ENCODE results near the gene KDM1A.

DNA sequence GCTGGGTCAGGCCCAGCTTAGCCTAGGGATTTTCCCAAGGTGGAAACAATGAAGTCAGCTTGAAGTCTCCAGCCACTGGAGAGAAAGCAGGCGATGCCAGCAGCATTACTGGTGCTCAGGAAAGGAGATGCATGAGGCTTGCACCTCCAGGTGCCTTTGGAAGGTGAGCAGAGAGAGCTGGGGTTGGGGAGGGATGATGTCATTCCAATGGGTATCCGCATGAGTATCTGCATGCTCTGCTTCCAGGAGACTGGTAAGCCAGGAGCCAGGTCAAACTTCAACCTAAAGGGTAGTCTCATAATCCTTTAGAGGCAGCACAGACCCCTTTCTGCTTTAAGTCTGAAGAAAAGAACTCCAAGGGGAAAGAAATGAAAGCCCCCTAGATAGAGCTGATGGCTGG is 68.8 kb downstream of the KDM1A start:
- TF ChIP-seq EZH2 (IDR thresholded peaks at IDR 0.05; ENCODE audit: borderline replicate concordance, control insufficient read depth, low read depth, low read length) (no peak), EED (IDR thresholded peaks at IDR 0.05; ENCODE audit: low read depth) (no peak)
- TF ChIP-seq, protein P1, sequence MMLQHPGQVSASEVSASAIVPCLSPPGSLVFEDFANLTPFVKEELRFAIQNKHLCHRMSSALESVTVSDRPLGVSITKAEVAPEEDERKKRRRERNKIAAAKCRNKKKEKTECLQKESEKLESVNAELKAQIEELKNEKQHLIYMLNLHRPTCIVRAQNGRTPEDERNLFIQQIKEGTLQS (IDR thresholded peaks at IDR 0.05; ENCODE audit: borderline replicate concordance, extremely low read depth, low read depth, low read length): no peak
- TF ChIP-seq, protein P2, sequence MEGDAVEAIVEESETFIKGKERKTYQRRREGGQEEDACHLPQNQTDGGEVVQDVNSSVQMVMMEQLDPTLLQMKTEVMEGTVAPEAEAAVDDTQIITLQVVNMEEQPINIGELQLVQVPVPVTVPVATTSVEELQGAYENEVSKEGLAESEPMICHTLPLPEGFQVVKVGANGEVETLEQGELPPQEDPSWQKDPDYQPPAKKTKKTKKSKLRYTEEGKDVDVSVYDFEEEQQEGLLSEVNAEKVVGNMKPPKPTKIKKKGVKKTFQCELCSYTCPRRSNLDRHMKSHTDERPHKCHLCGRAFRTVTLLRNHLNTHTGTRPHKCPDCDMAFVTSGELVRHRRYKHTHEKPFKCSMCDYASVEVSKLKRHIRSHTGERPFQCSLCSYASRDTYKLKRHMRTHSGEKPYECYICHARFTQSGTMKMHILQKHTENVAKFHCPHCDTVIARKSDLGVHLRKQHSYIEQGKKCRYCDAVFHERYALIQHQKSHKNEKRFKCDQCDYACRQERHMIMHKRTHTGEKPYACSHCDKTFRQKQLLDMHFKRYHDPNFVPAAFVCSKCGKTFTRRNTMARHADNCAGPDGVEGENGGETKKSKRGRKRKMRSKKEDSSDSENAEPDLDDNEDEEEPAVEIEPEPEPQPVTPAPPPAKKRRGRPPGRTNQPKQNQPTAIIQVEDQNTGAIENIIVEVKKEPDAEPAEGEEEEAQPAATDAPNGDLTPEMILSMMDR (IDR thresholded peaks at IDR 0.05 in 2 of 3, conservative IDR thresholded peaks at IDR 0.05 in 1 of 3; ENCODE audit: control insufficient read depth in 2 of 3, extremely low read depth in 1 of 3, insufficient read depth in 1 of 3, low read depth in 3 of 3, low read length in 3 of 3): no peak

Measured in GM12878 (cell line).